Measurements from ENCODE around the gene AARSD1. TPM values are rescaled to one million over a fixed set of nuclear protein-coding genes. Genes with fewer than 3 reads are reported as not detected.

Gene AARSD1
- total RNA-seq, 1 experiment from 2014 or later = 69.0 TPM

DNA sequence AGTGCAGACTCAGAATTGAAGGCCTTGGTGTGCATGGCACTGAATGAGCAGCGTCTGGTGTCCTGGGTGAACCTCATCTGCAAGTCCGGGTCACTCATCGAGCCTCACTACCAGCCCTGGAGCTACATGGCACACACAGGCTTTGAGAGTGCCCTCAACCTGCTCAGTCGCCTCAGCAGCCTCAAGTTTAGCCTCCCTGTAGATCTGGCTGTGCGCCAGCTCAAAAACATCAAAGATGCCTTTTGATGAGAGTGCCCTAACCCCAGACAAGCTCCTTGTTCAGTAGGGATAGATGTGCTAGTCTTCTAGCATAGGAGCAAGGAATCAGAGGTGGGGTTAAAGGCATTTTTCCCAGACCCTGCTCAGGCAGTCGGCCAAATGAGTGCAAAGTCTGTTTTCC, 27.2 kb upstream of the AARSD1 start:
- Mint-ChIP-seq H3K9me3 (ENCODE audit: unreplicated experiment) (no peaks in the 10 kb centered on the region), H3K27me3 (ENCODE audit: insufficient read depth, unreplicated experiment) (no peaks in the 10 kb centered on the region), H3K4me3 (ENCODE audit: unreplicated experiment) (no peak overlapping the region), H3K36me3 (ENCODE audit: insufficient read depth, unreplicated experiment) (peaks cover 75% of the 10 kb centered on the region), H3K4me1 (ENCODE audit: low read depth, unreplicated experiment) (peaks cover 6% of the 10 kb centered on the region), H3K27ac (ENCODE audit: unreplicated experiment) (no peak overlapping the region)
- DNase-seq = no peak
- Histone ChIP-seq H3K9me3 (no peaks in the 10 kb centered on the region), H3K4me3 (ENCODE audit: low read depth, low read length) (no peak overlapping the region), H3K27me3 (replicated peaks; ENCODE audit: control insufficient read depth, insufficient read depth, low read length) (no peaks in the 10 kb centered on the region), H3K36me3 (ENCODE audit: control insufficient read depth, insufficient read depth, low read length) (peaks cover 11% of the 10 kb centered on the region), H3K4me1 (no peaks in the 10 kb centered on the region)
- intact Hi-C loops (cut with micrococcal nuclease; ENCODE audit: unreplicated experiment) = no loop called here
- POLR2A ChIA-PET = no interaction called here
- CTCF ChIA-PET = no interaction called here
- no TSS peak for BruUV-seq (replicated peaks)
- TF ChIP-seq, protein P1, sequence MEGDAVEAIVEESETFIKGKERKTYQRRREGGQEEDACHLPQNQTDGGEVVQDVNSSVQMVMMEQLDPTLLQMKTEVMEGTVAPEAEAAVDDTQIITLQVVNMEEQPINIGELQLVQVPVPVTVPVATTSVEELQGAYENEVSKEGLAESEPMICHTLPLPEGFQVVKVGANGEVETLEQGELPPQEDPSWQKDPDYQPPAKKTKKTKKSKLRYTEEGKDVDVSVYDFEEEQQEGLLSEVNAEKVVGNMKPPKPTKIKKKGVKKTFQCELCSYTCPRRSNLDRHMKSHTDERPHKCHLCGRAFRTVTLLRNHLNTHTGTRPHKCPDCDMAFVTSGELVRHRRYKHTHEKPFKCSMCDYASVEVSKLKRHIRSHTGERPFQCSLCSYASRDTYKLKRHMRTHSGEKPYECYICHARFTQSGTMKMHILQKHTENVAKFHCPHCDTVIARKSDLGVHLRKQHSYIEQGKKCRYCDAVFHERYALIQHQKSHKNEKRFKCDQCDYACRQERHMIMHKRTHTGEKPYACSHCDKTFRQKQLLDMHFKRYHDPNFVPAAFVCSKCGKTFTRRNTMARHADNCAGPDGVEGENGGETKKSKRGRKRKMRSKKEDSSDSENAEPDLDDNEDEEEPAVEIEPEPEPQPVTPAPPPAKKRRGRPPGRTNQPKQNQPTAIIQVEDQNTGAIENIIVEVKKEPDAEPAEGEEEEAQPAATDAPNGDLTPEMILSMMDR (IDR thresholded peaks at IDR 0.05; ENCODE audit: insufficient read depth in 1 of 2, low read depth in 1 of 2, low read length in 1 of 2, severe bottlenecking in 1 of 2, unreplicated experiment in 1 of 2) = no peak

DNA sequence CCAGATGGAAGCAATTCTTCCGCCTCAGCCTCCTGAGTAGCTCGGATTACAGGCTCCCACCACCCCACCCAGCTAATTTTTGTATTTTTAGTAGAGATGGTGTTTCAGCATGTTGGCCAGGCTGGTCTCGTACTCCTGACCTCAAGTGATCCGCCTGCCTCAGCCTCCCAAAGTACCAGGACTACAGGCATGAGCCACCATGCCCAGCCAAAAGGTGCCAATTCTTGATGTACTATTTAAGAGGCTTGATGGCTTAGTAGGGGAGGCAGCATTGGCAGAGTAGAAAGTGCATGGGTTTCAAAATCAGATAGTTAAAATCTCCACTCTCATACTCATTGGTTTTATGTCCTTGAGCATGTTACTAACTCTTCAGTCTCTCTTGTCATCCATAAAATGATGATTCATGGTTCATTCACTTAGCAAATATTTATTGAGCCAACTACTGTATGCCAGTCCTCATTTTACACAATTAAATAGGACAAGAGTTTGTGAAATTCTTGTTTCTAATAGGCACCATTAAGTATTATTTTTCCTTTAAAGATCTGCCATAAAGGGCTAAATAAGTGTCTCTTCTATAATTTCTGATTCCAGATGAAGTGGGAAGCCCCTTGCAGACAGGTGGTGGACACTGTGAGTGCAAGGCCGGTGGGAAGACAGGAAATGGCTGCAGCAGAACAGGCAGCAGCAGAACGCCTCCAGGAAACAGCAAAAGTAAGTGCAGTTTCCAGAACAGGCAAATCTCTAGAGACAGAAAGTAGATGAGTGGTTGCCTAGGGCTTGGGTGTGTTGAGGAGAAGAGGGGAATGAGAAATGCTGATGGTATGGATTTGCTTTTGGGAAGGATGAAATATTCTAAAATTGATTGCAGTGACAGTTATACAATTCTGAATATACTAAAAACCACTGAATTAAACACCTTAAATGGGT, 25.7 kb upstream of the AARSD1 start:
- no peaks in the 10 kb centered on the region for H3K27me3 ChIP-seq (replicated peaks; ENCODE audit: control insufficient read depth, insufficient read depth, low read length)
- peaks cover under 1% of the 10 kb centered on the region for H3K4me1 Mint-ChIP-seq (ENCODE audit: low read depth, unreplicated experiment)
- H3K36me3 ChIP-seq (ENCODE audit: control insufficient read depth, insufficient read depth, low read length) = peaks cover 11% of the 10 kb centered on the region
- no peak overlapping the region for H3K4me3 ChIP-seq (ENCODE audit: low read depth, low read length)
- TF ChIP-seq, protein P1 (IDR thresholded peaks at IDR 0.05; ENCODE audit: insufficient read depth in 1 of 2, low read depth in 1 of 2, low read length in 1 of 2, severe bottlenecking in 1 of 2, unreplicated experiment in 1 of 2) = no peak
- H3K4me1 ChIP-seq = no peaks in the 10 kb centered on the region
- ChIA-PET CTCF (no interaction called here), POLR2A (interaction anchor here (0.6 kb wide), 1 partner anchor 8 kb away, joined by 3 read pairs; the partner anchor contains the start of gene RPL27)
- no TSS peak for BruUV-seq (replicated peaks)
- intact Hi-C loops (cut with micrococcal nuclease; ENCODE audit: unreplicated experiment) = no loop called here
- H3K4me3 Mint-ChIP-seq (ENCODE audit: unreplicated experiment) = no peak overlapping the region
- H3K27ac Mint-ChIP-seq (ENCODE audit: unreplicated experiment) = no peak overlapping the region
- H3K9me3 ChIP-seq = no peaks in the 10 kb centered on the region
- no peaks in the 10 kb centered on the region for H3K9me3 Mint-ChIP-seq (ENCODE audit: unreplicated experiment)
- no peaks in the 10 kb centered on the region for H3K27me3 Mint-ChIP-seq (ENCODE audit: insufficient read depth, unreplicated experiment)
- no peak for DNase-seq
- H3K36me3 Mint-ChIP-seq (ENCODE audit: insufficient read depth, unreplicated experiment) = peaks cover 82% of the 10 kb centered on the region

DNA sequence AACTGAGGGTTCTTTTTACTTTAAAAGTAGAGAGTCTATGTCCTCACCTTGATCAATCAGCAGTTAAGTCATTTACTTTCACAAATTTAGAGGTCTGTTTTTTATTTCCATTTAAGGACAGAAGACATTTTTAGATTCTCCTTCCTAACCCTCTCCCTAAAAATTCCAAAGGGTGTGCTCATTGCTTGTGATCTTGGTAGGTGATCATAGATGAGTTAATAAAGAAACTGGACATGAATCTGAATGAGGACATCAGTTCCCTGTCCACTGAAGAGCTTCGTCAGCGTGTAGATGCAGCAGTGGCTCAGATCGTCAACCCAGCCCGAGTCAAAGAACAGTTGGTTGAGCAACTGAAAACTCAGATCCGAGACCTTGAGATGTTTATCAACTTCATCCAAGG, 24.9 kb upstream of the AARSD1 start:
- H3K4me1 Mint-ChIP-seq (ENCODE audit: low read depth, unreplicated experiment) = no peaks in the 10 kb centered on the region
- ChIA-PET CTCF (no interaction called here), POLR2A (interaction anchor here (0.6 kb wide), 1 partner anchor 9 kb away, joined by 3 read pairs; the partner anchor contains the start of gene RPL27)
- peaks cover 11% of the 10 kb centered on the region for H3K36me3 ChIP-seq (ENCODE audit: control insufficient read depth, insufficient read depth, low read length)
- TF ChIP-seq, protein P1 (IDR thresholded peaks at IDR 0.05; ENCODE audit: insufficient read depth in 1 of 2, low read depth in 1 of 2, low read length in 1 of 2, severe bottlenecking in 1 of 2, unreplicated experiment in 1 of 2) = no peak
- no peak overlapping the region for H3K27ac Mint-ChIP-seq (ENCODE audit: unreplicated experiment)
- no peaks in the 10 kb centered on the region for H3K9me3 Mint-ChIP-seq (ENCODE audit: unreplicated experiment)
- H3K4me3 Mint-ChIP-seq (ENCODE audit: unreplicated experiment) = no peak overlapping the region
- no peak for DNase-seq
- BruUV-seq (replicated peaks) = no TSS peak
- H3K36me3 Mint-ChIP-seq (ENCODE audit: insufficient read depth, unreplicated experiment) = peaks cover 80% of the 10 kb centered on the region
- no peaks in the 10 kb centered on the region for H3K27me3 ChIP-seq (replicated peaks; ENCODE audit: control insufficient read depth, insufficient read depth, low read length)
- intact Hi-C loops (cut with micrococcal nuclease; ENCODE audit: unreplicated experiment) = no loop called here
- H3K27me3 Mint-ChIP-seq (ENCODE audit: insufficient read depth, unreplicated experiment) = no peaks in the 10 kb centered on the region
- H3K4me3 ChIP-seq (ENCODE audit: low read depth, low read length) = no peak overlapping the region
- no peaks in the 10 kb centered on the region for H3K4me1 ChIP-seq
- H3K9me3 ChIP-seq = no peaks in the 10 kb centered on the region
